ENCODE data around the gene LGALS8.

Gene LGALS8

GRCh38 chr1:236522937-236523703 lies 662 bp upstream of the LGALS8 start:
- peak overlapping the region; percentile 91 for H3K4me3 ChIP-seq (ENCODE audit: low read depth, low read length)
- no peak for DNase-seq (ENCODE audit: low read depth, low spot score)
- POLR2A ChIA-PET = interaction anchor here (1.8 kb wide), 1 partner anchor 11 kb away, joined by 6 read pairs; no protein-coding TSS in a partner anchor
- CTCF ChIA-PET = interaction anchor here (0.7 to 1.3 kb wide), 5 partner anchors 25 to 418 kb away, joined by 3 to 6 read pairs (median 3); no protein-coding TSS in a partner anchor
- TF ChIP-seq CTCF (IDR thresholded peaks at IDR 0.05; ENCODE audit: insufficient read depth, low read length, missing control alignments) = no peak

GRCh38 chr1:236524142-236524894 lies 536 bp downstream of the LGALS8 start:
- DNase-seq (ENCODE audit: low read depth, low spot score) = peak; percentile 69
- CTCF ChIA-PET = interaction anchor here (0.7 to 2.6 kb wide), 4 partner anchors 10 to 417 kb away, joined by 3 to 9 read pairs (median 4); no protein-coding TSS in a partner anchor
- peak overlapping the region; percentile 91 for H3K4me3 ChIP-seq (ENCODE audit: low read depth, low read length)
- no peak for TF ChIP-seq CTCF (IDR thresholded peaks at IDR 0.05; ENCODE audit: insufficient read depth, low read length, missing control alignments)
- POLR2A ChIA-PET = interaction anchor here (1.8 kb wide), 1 partner anchor 10 kb away, joined by 6 read pairs; no protein-coding TSS in a partner anchor

- ChIA-PET CTCF (interaction anchor here (0.7 to 2.6 kb wide), 2 partner anchors 9 to 418 kb away, joined by 3 to 9 read pairs; no protein-coding TSS in a partner anchor), POLR2A (interaction anchor here (1.8 kb wide), 1 partner anchor 9 kb away, joined by 6 read pairs; no protein-coding TSS in a partner anchor)
Observed at GRCh38 chr1:236524895-236525184, 1.1 kb downstream of the LGALS8 start.

GRCh38 chr1:236526079-236526478 lies 2.3 kb downstream of the LGALS8 start:
- DNase-seq (ENCODE audit: low read depth, low spot score) = no peak
- no peak overlapping the region for H3K4me3 ChIP-seq (ENCODE audit: low read depth, low read length)
- no peak for TF ChIP-seq CTCF (IDR thresholded peaks at IDR 0.05; ENCODE audit: insufficient read depth, low read length, missing control alignments)
- ChIA-PET POLR2A (no interaction called here), CTCF (interaction anchor here (1.6 to 3.1 kb wide), 3 partner anchors 417 to 422 kb away, joined by 5 to 12 read pairs (median 9); no protein-coding TSS in a partner anchor)

More at GRCh38 chr1:236524895-236525184, 1.1 kb downstream of the LGALS8 start:
- H3K4me3 ChIP-seq (ENCODE audit: low read depth, low read length) = peak overlapping the region; percentile 91
- no peak for TF ChIP-seq CTCF (IDR thresholded peaks at IDR 0.05; ENCODE audit: insufficient read depth, low read length, missing control alignments)
- no peak for DNase-seq (ENCODE audit: low read depth, low spot score)

- H3K4me3 ChIP-seq (ENCODE audit: low read depth, low read length) = no peak overlapping the region
- ChIA-PET CTCF (interaction anchor here (1.5 kb wide), 1 partner anchor 11 kb away, joined by 3 read pairs; no protein-coding TSS in a partner anchor), POLR2A (no interaction called here)
- no peak for TF ChIP-seq CTCF (IDR thresholded peaks at IDR 0.05; ENCODE audit: insufficient read depth, low read length, missing control alignments)
- DNase-seq (ENCODE audit: low read depth, low spot score) = no peak
Observed at GRCh38 chr1:236530286-236530685, 6.5 kb downstream of the LGALS8 start.

GRCh38 chr1:236530959-236531358 lies 7.2 kb downstream of the LGALS8 start:
- no peak for TF ChIP-seq CTCF (IDR thresholded peaks at IDR 0.05; ENCODE audit: insufficient read depth, low read length, missing control alignments)
- H3K4me3 ChIP-seq (ENCODE audit: low read depth, low read length) = no peak overlapping the region
- CTCF ChIA-PET = interaction anchor here (0.8 to 1.8 kb wide), 5 partner anchors 10 to 426 kb away, joined by 3 to 9 read pairs (median 3); no protein-coding TSS in a partner anchor
- POLR2A ChIA-PET = no interaction called here
- no peak for DNase-seq (ENCODE audit: low read depth, low spot score)
